Uterus (tissue), 4 donors: Measurements from ENCODE around the gene PLCXD3. TPM values are rescaled to one million over a fixed set of nuclear protein-coding genes. Genes with fewer than 3 reads are reported as not detected.

ENCODE experiments used
- DNase-seq, 2 donors: peaks; one replicate each; pipeline ENCODE4 v3.0.0-alpha.2; 2019 to 2020
- H3K27ac ChIP-seq, 2 donors: fragments of 200-600 bp; sonication (generic); 1 replicate in 1 of 2; 2 replicates in 1 of 2; pipeline ENCODE4 v1.5.1; 2016 to 2018
- H3K27me3 ChIP-seq, 2 donors: fragments of 200-600 bp; sonication (generic); one replicate each; pipeline ENCODE4 v1.5.1; 2018 to 2019; ENCODE audit warnings: control low read depth in 1 of 2
- H3K36me3 ChIP-seq, 2 donors: fragments of 200-600 bp; sonication (generic); one replicate each; pipeline ENCODE4 v1.5.1; 2019; ENCODE audit warnings: control low read depth in 1 of 2
- H3K4me1 ChIP-seq, 2 donors: fragments of 200-600 bp; sonication (generic); one replicate each; pipeline ENCODE4 v1.5.1; 2018 to 2019; ENCODE audit warnings: control low read depth in 1 of 2
- H3K4me3 ChIP-seq, 2 donors: fragments of 200-600 bp; sonication (generic); 1 replicate in 1 of 2; 2 replicates in 1 of 2; pipeline ENCODE4 v1.5.1; 2018 to 2019; ENCODE audit warnings: mild to moderate bottlenecking in 1 of 2
- H3K9me3 ChIP-seq, 2 donors: fragments of 200-600 bp; sonication (generic); one replicate each; pipeline ENCODE4 v1.5.1; 2019; ENCODE audit warnings: control low read depth in 1 of 2
- POLR2A ChIP-seq, 2 donors: fragments of 450-650 bp; IDR thresholded peaks; one replicate each; pipeline ENCODE4 v1.6.1; 2016; ENCODE audit warnings: antibody characterized with exemption in 2 of 2, mild to moderate bottlenecking in 1 of 2, moderate library complexity in 1 of 2
- intact Hi-C: fragments of 100-400 bp; cut with DNase I; formaldehyde crosslinking; loops from one replicate; pipeline ENCODE4 v1.15.1; 2023; ENCODE audit warnings: low total_unique reads
- total RNA-seq, 4 donors: library from RNA; depleted of rRNA in 3 of 4; stranded (reverse); fragments of >200 nt in 3 of 4; gene quantifications; one replicate each; pipeline versions ENCODE4 v1.1.0 to v1.2.4, GENCODE V29; 2014 to 2023
- TF ChIP-seq, protein P1 (sequence below), 4 experiments: fragments of 200-600 bp in 2 of 4; fragments of 450-650 bp in 2 of 4; sonication (generic) in 2 of 4; IDR thresholded peaks; one replicate each; pipeline ENCODE4 v1.5.1; 2016 to 2019; ENCODE audit warnings: antibody characterized with exemption in 4 of 4, mild to moderate bottlenecking in 2 of 4, moderate library complexity in 1 of 4
- donor health status: DM: yes; HTN: yes; CAD: no.

Gene PLCXD3, protein sequence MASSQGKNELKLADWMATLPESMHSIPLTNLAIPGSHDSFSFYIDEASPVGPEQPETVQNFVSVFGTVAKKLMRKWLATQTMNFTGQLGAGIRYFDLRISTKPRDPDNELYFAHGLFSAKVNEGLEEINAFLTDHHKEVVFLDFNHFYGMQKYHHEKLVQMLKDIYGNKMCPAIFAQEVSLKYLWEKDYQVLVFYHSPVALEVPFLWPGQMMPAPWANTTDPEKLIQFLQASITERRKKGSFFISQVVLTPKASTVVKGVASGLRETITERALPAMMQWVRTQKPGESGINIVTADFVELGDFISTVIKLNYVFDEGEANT
- 10 to 100 TPM in 2 of 4 donors, 1 to 10 TPM in 1, under 1 TPM in 1; 0.55 to 13.2 (median 7.5) TPM for total RNA-seq

DNA sequence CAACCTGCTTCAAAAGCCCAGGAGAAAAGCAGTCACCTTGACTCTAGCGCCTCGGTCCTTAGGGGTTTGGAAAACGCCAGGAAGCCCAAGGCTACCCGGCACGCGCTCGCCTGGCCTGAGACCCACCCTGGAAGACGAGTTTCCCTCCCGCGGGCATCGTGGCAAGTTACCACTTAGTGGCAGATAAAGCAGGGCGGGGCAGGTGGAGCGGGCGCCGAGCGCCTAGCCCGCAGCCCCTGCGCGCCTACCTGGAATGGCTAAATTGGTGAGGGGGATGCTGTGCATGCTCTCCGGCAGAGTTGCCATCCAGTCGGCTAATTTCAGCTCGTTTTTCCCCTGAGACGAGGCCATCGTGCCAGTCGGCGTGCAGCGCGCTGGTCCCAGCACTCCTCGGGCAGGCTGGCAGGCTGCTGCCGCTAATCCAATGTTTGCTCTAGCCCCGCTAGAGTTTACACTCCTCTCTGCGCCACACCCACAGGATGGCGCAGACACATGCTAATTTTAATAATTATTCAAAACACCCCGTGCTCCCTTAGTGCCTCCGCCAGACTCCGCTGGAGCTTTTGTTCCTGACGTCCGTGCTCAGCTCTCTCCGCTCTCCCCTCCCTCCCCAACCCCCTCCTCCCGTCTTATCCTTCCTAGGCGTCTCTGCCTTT is at the start of gene PLCXD3:
Gene PLCXD3, minus strand, starts transcription at position 426 of the 656 bp plus-strand sequence. Its CDS starts 75 bp downstream, at position 351.
- TF ChIP-seq, protein P1, sequence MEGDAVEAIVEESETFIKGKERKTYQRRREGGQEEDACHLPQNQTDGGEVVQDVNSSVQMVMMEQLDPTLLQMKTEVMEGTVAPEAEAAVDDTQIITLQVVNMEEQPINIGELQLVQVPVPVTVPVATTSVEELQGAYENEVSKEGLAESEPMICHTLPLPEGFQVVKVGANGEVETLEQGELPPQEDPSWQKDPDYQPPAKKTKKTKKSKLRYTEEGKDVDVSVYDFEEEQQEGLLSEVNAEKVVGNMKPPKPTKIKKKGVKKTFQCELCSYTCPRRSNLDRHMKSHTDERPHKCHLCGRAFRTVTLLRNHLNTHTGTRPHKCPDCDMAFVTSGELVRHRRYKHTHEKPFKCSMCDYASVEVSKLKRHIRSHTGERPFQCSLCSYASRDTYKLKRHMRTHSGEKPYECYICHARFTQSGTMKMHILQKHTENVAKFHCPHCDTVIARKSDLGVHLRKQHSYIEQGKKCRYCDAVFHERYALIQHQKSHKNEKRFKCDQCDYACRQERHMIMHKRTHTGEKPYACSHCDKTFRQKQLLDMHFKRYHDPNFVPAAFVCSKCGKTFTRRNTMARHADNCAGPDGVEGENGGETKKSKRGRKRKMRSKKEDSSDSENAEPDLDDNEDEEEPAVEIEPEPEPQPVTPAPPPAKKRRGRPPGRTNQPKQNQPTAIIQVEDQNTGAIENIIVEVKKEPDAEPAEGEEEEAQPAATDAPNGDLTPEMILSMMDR (IDR thresholded peaks at IDR 0.05), result no peak
- TF ChIP-seq POLR2A (IDR thresholded peaks at IDR 0.05), result no peak
- H3K4me3 ChIP-seq, result peak within 1 kb of the TSS; percentile 15 to 56
- no peaks in the 10 kb centered on the region for H3K36me3 ChIP-seq
- peaks cover 0 to 5% of the 10 kb centered on the region in 2 donors for H3K4me1 ChIP-seq
- intact Hi-C loops, result no loop called here
- H3K9me3 ChIP-seq, result no peaks in the 10 kb centered on the region
- no peak within 1 kb of the TSS for H3K27ac ChIP-seq
- H3K27me3 ChIP-seq, result no peaks in the 10 kb centered on the region
- DNase-seq, result no peak

- intact Hi-C loops, result no loop called here
- Histone ChIP-seq H3K27me3 (no peaks in the 10 kb centered on the region), H3K36me3 (no peaks in the 10 kb centered on the region), H3K9me3 (no peaks in the 10 kb centered on the region), H3K4me3 (no peak overlapping the region), H3K27ac (no peak overlapping the region), H3K4me1 (no peaks in the 10 kb centered on the region)
- no peak for DNase-seq
- no peak for TF ChIP-seq POLR2A (IDR thresholded peaks at IDR 0.05)
- TF ChIP-seq, protein P1 (IDR thresholded peaks at IDR 0.05), result no peak
Measured at GRCh38 chr5:41559184-41559583, 48.8 kb upstream of the PLCXD3 start.

- intact Hi-C loops, result no loop called here
- TF ChIP-seq, protein P1 (IDR thresholded peaks at IDR 0.05), result no peak
- no peak for TF ChIP-seq POLR2A (IDR thresholded peaks at IDR 0.05)
- DNase-seq, result no peak
- Histone ChIP-seq H3K9me3 (no peaks in the 10 kb centered on the region), H3K36me3 (no peaks in the 10 kb centered on the region), H3K4me1 (no peaks in the 10 kb centered on the region), H3K27me3 (no peaks in the 10 kb centered on the region), H3K4me3 (no peak overlapping the region), H3K27ac (no peak overlapping the region)
Measured at GRCh38 chr5:41558295-41558694, 47.9 kb upstream of the PLCXD3 start.

DNA sequence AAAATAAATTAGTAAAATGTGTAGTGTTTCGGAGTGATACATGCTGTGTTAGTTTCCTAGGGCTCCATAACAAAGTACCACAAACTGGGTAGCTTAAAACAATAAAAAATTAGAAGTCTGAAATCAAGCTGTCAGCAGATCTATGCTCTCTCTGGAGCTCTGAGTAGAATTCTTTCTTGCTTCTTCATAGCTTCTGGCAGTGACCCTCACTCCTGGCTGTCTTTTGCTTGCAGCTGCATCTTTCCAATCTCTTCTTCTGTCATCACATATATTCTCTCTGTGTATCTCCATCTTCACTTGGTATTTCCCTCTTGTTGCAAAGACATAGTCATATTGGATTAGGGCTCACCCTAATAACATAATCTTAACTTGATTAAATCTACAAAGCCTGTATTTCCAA is 37.6 kb upstream of the PLCXD3 start:
- H3K9me3 ChIP-seq, result no peaks in the 10 kb centered on the region
- no peak for DNase-seq
- intact Hi-C loops, result no loop called here
- no peaks in the 10 kb centered on the region for H3K27me3 ChIP-seq
- TF ChIP-seq, protein P1 (IDR thresholded peaks at IDR 0.05), result no peak
- no peak overlapping the region for H3K27ac ChIP-seq
- no peaks in the 10 kb centered on the region for H3K4me1 ChIP-seq
- no peaks in the 10 kb centered on the region for H3K36me3 ChIP-seq
- no peak overlapping the region for H3K4me3 ChIP-seq

DNA sequence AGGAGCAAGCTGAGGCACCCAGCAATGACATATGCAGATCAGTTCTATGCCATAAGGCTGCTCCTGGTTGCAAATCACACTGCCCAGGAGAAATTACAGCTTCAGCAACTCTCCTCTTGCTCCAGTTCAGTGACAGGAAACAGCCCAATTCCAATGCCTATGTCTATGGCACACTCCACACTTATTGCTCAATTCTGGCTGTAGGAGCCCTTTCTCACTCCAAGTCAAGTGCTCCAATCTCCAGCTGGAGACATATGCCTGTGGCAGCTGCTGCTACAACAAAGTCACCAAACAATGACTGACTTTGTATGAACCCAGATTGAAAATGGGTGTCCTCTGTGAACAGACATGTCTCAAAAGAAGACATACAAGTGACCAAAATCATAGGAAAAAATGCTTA is 31.8 kb upstream of the PLCXD3 start:
- intact Hi-C loops, result no loop called here
- no peak for DNase-seq
- no peak for TF ChIP-seq POLR2A (IDR thresholded peaks at IDR 0.05)
- TF ChIP-seq, protein P1 (IDR thresholded peaks at IDR 0.05), result no peak
- Histone ChIP-seq H3K9me3 (no peaks in the 10 kb centered on the region), H3K27ac (no peak overlapping the region), H3K4me3 (no peak overlapping the region), H3K4me1 (no peaks in the 10 kb centered on the region), H3K27me3 (no peaks in the 10 kb centered on the region), H3K36me3 (no peaks in the 10 kb centered on the region)
